ENCODE data around the gene DOK7.
"Not testable (repeated sequence)": the region's sequence is repeated elsewhere in the genome, so short reads cannot be mapped to it uniquely, and the experiment has no call there.

Gene DOK7

GRCh38 chr4:3446631-3447320, 16.3 kb upstream of the DOK7 start:
- no peak for TF ChIP-seq SPI1 (IDR thresholded peaks at IDR 0.05; ENCODE audit: low read depth, low read length)
- no peak for TF ChIP-seq POLR2AphosphoS5 (IDR thresholded peaks at IDR 0.05; ENCODE audit: low read depth, low read length)
- TF ChIP-seq POU2F2 (IDR thresholded peaks at IDR 0.05; ENCODE audit: low read depth, low read length): no peak
- no peak for TF ChIP-seq PAX5 (IDR thresholded peaks at IDR 0.05; ENCODE audit: insufficient read depth, low read length, severe bottlenecking)
- no peak for TF ChIP-seq TAF1 (IDR thresholded peaks at IDR 0.05; ENCODE audit: low read depth, low read length)
- FAIRE-seq: no peak
- no peak for DNase-seq (ENCODE audit: insufficient read length, low spot score)

DNA sequence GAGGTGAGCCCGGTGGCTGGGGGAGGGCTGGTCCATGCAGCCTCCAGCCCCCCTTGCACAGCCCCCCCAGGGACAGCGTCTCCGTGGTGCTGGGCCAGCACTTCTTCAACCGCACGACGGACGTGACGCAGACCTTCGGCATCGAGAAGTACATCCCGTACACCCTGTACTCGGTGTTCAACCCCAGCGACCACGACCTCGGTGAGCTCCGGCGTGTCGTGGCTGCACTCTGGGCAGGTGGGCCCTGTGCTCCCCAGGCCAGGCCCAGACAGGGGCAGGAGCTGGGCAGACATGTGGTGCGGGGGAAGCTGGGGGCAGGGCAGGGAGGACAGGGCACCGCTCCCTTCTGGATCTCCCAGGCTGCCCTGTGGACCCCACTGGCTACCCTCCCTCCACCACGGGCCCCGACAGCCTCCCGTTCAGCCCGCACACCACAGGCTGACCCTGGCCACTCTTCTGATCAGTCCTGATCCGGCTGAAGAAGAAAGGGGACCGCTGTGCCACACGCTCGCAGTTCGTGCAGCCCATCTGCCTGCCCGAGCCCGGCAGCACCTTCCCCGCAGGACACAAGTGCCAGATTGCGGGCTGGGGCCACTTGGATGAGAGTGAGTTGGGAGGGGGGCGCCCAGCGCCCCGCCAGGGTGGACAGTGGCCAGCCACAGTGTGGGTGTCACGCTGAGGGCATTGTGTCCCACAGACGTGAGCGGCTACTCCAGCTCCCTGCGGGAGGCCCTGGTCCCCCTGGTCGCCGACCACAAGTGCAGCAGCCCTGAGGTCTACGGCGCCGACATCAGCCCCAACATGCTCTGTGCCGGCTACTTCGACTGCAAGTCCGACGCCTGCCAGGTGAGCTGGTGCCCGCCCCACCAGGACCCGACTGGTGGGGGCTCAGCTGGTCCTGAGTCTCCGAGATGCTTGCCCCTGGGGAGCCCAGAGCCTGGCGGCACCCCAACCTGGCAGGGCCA, 15.4 kb upstream of the DOK7 start:
- TF ChIP-seq POU2F2 (IDR thresholded peaks at IDR 0.05; ENCODE audit: low read depth, low read length): no peak
- no peak for TF ChIP-seq POLR2AphosphoS5 (IDR thresholded peaks at IDR 0.05; ENCODE audit: low read depth, low read length)
- no peak for TF ChIP-seq PAX5 (IDR thresholded peaks at IDR 0.05; ENCODE audit: insufficient read depth, low read length, severe bottlenecking)
- TF ChIP-seq TAF1 (IDR thresholded peaks at IDR 0.05; ENCODE audit: low read depth, low read length): no peak
- TF ChIP-seq POLR2A (IDR thresholded peaks at IDR 0.05; ENCODE audit: low read depth, low read length): no peak
- no peak for TF ChIP-seq SPI1 (IDR thresholded peaks at IDR 0.05; ENCODE audit: low read depth, low read length)
- FAIRE-seq (no peak), DNase-seq (ENCODE audit: insufficient read length, low spot score) (no peak)

DNA sequence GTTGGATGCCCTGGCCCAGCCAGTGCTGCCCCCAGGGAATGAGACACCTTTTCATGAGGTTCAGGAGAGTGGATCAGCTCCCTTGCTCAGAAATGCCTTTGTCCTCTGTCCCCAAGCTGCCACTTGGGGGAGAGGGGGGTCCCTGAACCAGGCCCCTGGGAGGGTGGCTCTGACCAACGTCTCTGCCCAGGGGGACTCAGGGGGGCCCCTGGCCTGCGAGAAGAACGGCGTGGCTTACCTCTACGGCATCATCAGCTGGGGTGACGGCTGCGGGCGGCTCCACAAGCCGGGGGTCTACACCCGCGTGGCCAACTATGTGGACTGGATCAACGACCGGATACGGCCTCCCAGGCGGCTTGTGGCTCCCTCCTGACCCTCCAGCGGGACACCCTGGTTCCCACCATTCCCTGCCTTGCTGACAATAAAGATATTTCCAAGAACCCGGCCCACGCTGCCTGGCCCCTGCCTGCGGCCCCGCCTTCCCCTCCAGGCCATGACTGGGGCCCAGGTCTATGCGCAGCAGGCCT, 14.0 kb upstream of the DOK7 start:
- FAIRE-seq (no peak), DNase-seq (ENCODE audit: insufficient read length, low spot score) (no peak)
- TF ChIP-seq TAF1 (IDR thresholded peaks at IDR 0.05; ENCODE audit: low read depth, low read length): no peak

DNA sequence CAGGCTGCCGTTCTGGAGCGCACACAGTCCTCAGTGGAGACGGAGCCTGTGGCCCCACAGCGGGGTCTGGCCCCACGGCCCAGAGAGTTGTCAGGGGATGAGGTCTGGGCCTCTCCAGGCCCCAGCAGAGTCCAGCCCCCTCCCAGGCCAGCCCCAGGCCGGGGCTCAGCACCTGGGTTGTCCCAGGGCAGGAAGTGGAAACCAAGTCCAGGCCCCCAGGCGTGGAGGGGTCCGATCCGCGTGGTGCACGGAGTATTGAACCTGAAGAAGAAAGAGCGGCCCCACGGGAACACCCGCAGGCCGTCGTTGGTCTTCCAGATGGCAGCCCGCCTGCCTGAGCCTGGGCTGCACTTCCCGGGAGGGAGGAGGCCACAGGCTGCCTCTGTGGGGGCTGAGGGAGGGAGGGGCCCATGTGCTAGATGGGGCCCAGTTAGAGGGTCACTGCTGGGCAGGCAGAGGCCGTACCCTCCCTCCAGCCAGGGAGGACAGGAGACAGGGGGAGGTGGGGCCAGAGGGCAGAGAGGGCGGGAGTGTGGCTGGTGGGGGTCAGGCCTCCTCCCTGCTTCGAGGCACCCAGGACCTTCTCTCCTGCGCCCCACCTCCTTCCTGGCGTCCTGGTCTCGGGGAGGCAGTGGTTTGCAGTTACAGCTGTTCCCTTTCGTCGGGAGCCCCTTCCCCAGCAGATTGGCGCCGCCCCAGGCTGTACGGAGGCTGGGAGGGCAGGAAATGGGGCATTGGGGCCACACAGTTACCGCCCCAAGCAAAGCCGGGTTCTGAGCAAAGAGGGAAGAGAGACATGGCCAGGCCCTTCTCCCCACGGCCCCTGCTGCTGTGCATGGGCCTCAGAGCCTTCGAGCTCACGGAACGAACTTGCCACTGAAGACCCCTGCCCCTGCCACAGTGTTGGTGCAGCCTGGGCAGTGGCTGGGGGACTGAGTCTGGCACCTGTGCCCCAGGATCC, 13.3 kb upstream of the DOK7 start:
- FAIRE-seq (no peak), DNase-seq (ENCODE audit: insufficient read length, low spot score) (no peak)

GRCh38 chr4:3450643-3451042, 12.5 kb upstream of the DOK7 start:
- TF ChIP-seq SPI1 (IDR thresholded peaks at IDR 0.05; ENCODE audit: low read depth, low read length): no peak
- TF ChIP-seq PAX5 (IDR thresholded peaks at IDR 0.05; ENCODE audit: insufficient read depth, low read length, severe bottlenecking): no peak
- no peak for TF ChIP-seq POU2F2 (IDR thresholded peaks at IDR 0.05; ENCODE audit: low read depth, low read length)
- no peak for TF ChIP-seq POLR2AphosphoS5 (IDR thresholded peaks at IDR 0.05; ENCODE audit: low read depth, low read length)
- TF ChIP-seq TAF1 (IDR thresholded peaks at IDR 0.05; ENCODE audit: low read depth, low read length): no peak
- no peak for TF ChIP-seq POLR2A (IDR thresholded peaks at IDR 0.05; ENCODE audit: low read depth, low read length)

More for the DNA sequence above, 13.3 kb upstream of the DOK7 start:
- TF ChIP-seq POU2F2 (IDR thresholded peaks at IDR 0.05; ENCODE audit: low read depth, low read length): no peak

GRCh38 chr4:3451956-3452355, 11.2 kb upstream of the DOK7 start:
- FAIRE-seq (no peak), DNase-seq (ENCODE audit: insufficient read length, low spot score) (no peak)
- TF ChIP-seq SPI1 (IDR thresholded peaks at IDR 0.05; ENCODE audit: low read depth, low read length) (no peak), PAX5 (IDR thresholded peaks at IDR 0.05; ENCODE audit: insufficient read depth, low read length, severe bottlenecking) (no peak), POLR2AphosphoS5 (IDR thresholded peaks at IDR 0.05; ENCODE audit: low read depth, low read length) (no peak), TAF1 (IDR thresholded peaks at IDR 0.05; ENCODE audit: low read depth, low read length) (no peak), POU2F2 (IDR thresholded peaks at IDR 0.05; ENCODE audit: low read depth, low read length) (no peak), POLR2A (IDR thresholded peaks at IDR 0.05; ENCODE audit: low read depth, low read length) (no peak)

More at GRCh38 chr4:3450643-3451042, 12.5 kb upstream of the DOK7 start:
- no peak for DNase-seq (ENCODE audit: insufficient read length, low spot score)
- FAIRE-seq: no peak

DNA sequence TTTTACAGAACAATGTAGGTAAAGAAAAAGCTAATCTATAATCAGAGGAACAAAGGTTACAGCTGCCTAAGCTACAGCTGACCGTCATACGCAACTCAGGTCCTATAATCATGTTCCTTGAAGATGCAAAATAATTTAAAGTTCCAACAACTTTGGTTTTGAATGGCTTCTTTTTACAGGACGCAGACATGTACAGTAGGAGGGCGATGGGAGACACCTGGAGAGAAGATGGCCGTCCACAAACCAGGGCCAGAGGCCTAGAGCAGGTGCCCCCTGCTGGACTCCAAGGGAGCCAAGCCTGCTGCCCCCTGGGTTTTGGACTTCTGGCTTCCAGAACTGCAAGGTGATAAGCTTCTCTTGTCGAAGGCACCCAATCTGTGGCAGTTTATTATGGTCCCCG, 10.7 kb upstream of the DOK7 start:
- FAIRE-seq (no peak), DNase-seq (ENCODE audit: insufficient read length, low spot score) (no peak)
- TF ChIP-seq POLR2AphosphoS5 (IDR thresholded peaks at IDR 0.05; ENCODE audit: low read depth, low read length) (no peak), PAX5 (IDR thresholded peaks at IDR 0.05; ENCODE audit: insufficient read depth, low read length, severe bottlenecking) (no peak), POU2F2 (IDR thresholded peaks at IDR 0.05; ENCODE audit: low read depth, low read length) (no peak), POLR2A (IDR thresholded peaks at IDR 0.05; ENCODE audit: low read depth, low read length) (no peak), SPI1 (IDR thresholded peaks at IDR 0.05; ENCODE audit: low read depth, low read length) (no peak), TAF1 (IDR thresholded peaks at IDR 0.05; ENCODE audit: low read depth, low read length) (no peak)

DNA sequence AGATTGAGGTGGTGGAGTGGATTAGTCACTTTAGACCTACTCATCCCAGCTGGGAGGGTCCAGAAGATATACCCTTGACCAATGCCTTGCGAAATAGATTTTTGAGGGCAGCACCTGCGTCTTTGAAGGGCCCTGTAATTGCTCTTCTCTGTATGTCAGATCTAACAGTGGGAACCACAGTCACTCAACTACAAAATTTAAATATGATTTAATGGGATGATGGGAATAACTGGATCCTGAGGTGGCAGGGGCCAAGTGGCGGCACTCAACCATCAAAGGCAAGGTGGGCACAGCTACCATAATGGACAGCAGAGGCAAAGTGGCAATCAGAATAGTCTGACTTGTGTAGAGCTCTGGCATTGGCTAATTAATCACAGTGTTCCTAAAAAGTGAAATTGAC, 7.5 kb upstream of the DOK7 start:
- DNase-seq (ENCODE audit: insufficient read length, low spot score); FAIRE-seq: not testable (repeated sequence)

- FAIRE-seq (no peak), DNase-seq (ENCODE audit: insufficient read length, low spot score) (no peak)
- TF ChIP-seq POLR2A (IDR thresholded peaks at IDR 0.05; ENCODE audit: low read depth, low read length) (no peak), TAF1 (IDR thresholded peaks at IDR 0.05; ENCODE audit: low read depth, low read length) (no peak), SPI1 (IDR thresholded peaks at IDR 0.05; ENCODE audit: low read depth, low read length) (no peak), POU2F2 (IDR thresholded peaks at IDR 0.05; ENCODE audit: low read depth, low read length) (no peak), POLR2AphosphoS5 (IDR thresholded peaks at IDR 0.05; ENCODE audit: low read depth, low read length) (no peak), PAX5 (IDR thresholded peaks at IDR 0.05; ENCODE audit: insufficient read depth, low read length, severe bottlenecking) (no peak)
These were observed 4.7 kb upstream of the DOK7 start for GRCh38 chr4:3458371-3458770.

DNA sequence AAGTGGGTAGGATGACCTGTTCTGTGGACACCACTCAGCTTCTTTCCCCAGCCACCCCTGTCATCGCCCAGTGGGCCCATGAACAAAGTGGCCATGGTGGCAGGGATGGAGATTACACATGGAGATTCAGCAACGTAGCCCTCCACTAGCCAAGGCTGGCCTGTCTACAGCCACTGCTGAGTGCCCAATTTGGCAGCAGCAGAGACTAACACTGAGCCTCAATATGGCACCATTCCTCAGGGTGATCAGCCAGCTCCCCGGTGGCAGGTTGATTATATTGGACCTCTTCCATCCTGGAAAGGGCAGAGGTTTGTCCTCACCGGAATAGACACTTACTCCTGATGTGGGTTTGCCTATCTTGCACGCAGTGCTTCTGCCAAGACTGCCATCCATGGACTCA, 4.0 kb upstream of the DOK7 start:
- not testable (repeated sequence) for DNase-seq (ENCODE audit: insufficient read length, low spot score); FAIRE-seq
